ENCODE results near the gene DCDC2B.

DNA sequence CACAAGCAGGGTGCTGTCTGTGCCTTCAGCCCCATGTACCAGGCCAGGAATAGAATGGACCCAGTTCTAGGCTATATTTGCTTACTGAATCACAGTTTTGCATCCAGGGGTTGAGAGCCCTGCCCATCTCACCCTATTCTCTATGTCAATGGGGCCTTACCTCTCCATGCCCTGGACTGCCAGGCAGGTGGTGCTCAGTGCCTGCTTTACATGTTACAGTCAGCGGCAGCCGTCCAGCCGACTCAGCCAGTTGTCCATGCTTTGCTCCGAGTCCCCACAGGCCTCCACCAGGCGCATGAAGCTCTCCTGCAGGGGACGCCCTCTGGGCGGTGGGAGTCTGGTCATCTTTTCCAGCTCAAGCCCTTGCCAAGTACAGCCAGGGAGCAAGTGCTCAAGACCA is 25.9 kb downstream of the DCDC2B start:
- TF ChIP-seq, protein P1, sequence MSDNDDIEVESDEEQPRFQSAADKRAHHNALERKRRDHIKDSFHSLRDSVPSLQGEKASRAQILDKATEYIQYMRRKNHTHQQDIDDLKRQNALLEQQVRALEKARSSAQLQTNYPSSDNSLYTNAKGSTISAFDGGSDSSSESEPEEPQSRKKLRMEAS (IDR thresholded peaks at IDR 0.05) = no peak
- TF ChIP-seq, protein P2, sequence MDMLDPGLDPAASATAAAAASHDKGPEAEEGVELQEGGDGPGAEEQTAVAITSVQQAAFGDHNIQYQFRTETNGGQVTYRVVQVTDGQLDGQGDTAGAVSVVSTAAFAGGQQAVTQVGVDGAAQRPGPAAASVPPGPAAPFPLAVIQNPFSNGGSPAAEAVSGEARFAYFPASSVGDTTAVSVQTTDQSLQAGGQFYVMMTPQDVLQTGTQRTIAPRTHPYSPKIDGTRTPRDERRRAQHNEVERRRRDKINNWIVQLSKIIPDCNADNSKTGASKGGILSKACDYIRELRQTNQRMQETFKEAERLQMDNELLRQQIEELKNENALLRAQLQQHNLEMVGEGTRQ (IDR thresholded peaks at IDR 0.05) = no peak
- TF ChIP-seq ESRRA (IDR thresholded peaks at IDR 0.05; ENCODE audit: borderline replicate concordance, low read length) = no peak
- TF ChIP-seq, protein P3, sequence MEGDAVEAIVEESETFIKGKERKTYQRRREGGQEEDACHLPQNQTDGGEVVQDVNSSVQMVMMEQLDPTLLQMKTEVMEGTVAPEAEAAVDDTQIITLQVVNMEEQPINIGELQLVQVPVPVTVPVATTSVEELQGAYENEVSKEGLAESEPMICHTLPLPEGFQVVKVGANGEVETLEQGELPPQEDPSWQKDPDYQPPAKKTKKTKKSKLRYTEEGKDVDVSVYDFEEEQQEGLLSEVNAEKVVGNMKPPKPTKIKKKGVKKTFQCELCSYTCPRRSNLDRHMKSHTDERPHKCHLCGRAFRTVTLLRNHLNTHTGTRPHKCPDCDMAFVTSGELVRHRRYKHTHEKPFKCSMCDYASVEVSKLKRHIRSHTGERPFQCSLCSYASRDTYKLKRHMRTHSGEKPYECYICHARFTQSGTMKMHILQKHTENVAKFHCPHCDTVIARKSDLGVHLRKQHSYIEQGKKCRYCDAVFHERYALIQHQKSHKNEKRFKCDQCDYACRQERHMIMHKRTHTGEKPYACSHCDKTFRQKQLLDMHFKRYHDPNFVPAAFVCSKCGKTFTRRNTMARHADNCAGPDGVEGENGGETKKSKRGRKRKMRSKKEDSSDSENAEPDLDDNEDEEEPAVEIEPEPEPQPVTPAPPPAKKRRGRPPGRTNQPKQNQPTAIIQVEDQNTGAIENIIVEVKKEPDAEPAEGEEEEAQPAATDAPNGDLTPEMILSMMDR (IDR thresholded peaks at IDR 0.05) = no peak
- no peak for TF ChIP-seq SMC3 (IDR thresholded peaks at IDR 0.05)
- TF ChIP-seq CBX8 (IDR thresholded peaks at IDR 0.05) = no peak
- no peak for TF ChIP-seq ZFP36 (IDR thresholded peaks at IDR 0.05; ENCODE audit: borderline replicate concordance, partially characterized antibody)
- TF ChIP-seq RFX5 (IDR thresholded peaks at IDR 0.05) = no peak
- TF ChIP-seq NFE2L2 (conservative IDR thresholded peaks at IDR 0.05; ENCODE audit: low read length) = no peak
- TF ChIP-seq HOXA7 (CRISPR knock-in tag; IDR thresholded peaks at IDR 0.05) = no peak
- no peak for TF ChIP-seq EP300 (IDR thresholded peaks at IDR 0.05)
- TF ChIP-seq POLR2AphosphoS2 (conservative IDR thresholded peaks at IDR 0.05; ENCODE audit: low read length) = no peak
